HuH-7 (cell line): ENCODE data around the gene YOD1.

Experiments
- DNase-seq: peaks from one replicate; pipeline ENCODE4 v3.0.0; 2011; ENCODE audit warnings: low spot score

YOD1 gene

GRCh38 chr1:207072233-207072632, 21.2 kb upstream of the YOD1 start:
- DNase-seq: no peak

GRCh38 chr1:207071426-207071825, 20.4 kb upstream of the YOD1 start:
- no peak for DNase-seq

- no peak for DNase-seq
These were observed 19.8 kb upstream of the YOD1 start for GRCh38 chr1:207070811-207071210.

GRCh38 chr1:207069858-207070506, 19.0 kb upstream of the YOD1 start:
- DNase-seq: no peak

GRCh38 chr1:207069061-207069460, 18.1 kb upstream of the YOD1 start:
- DNase-seq: no peak

GRCh38 chr1:207067665-207068064, 16.7 kb upstream of the YOD1 start:
- no peak for DNase-seq

GRCh38 chr1:207067185-207067584, 16.2 kb upstream of the YOD1 start:
- DNase-seq: no peak

- no peak for DNase-seq
These were observed 13.6 kb upstream of the YOD1 start for GRCh38 chr1:207064561-207064960.

- no peak for DNase-seq
These were observed 12.0 kb upstream of the YOD1 start for GRCh38 chr1:207063014-207063413.

- DNase-seq: no peak
These were observed 11.1 kb upstream of the YOD1 start for GRCh38 chr1:207062058-207062457.

GRCh38 chr1:207060596-207060995, 9.6 kb upstream of the YOD1 start:
- no peak for DNase-seq

- no peak for DNase-seq
These were observed 8.9 kb upstream of the YOD1 start for GRCh38 chr1:207059881-207060280.

- DNase-seq: no peak
These were observed 8.2 kb upstream of the YOD1 start for GRCh38 chr1:207058878-207059867.

- no peak for DNase-seq
These were observed 7.2 kb upstream of the YOD1 start for GRCh38 chr1:207058252-207058651.

GRCh38 chr1:207056673-207057072, 5.7 kb upstream of the YOD1 start:
- no peak for DNase-seq

GRCh38 chr1:207055386-207056001, 4.5 kb upstream of the YOD1 start:
- DNase-seq: no peak

GRCh38 chr1:207054491-207054890, 3.5 kb upstream of the YOD1 start:
- no peak for DNase-seq

- DNase-seq: peak; percentile 91
These were observed 2.1 kb upstream of the YOD1 start, which contains the start of gene PFKFB2 for GRCh38 chr1:207052911-207053769. PFKFB2 (plus strand) TSS chr1:207053275; CDS start chr1:207054718, 1,443 bp downstream.

- peak; percentile 75 for DNase-seq
These were observed 373 bp downstream of the YOD1 start for GRCh38 chr1:207050480-207051190.

GRCh38 chr1:207049974-207050391, 1.0 kb downstream of the YOD1 start:
- peak; percentile 44 for DNase-seq

- no peak for DNase-seq
These were observed 1.5 kb downstream of the YOD1 start for GRCh38 chr1:207049514-207049913.
